PFSK-1 (cell line): Measurements from ENCODE around the gene ATL2.

Source experiments
- POLR2AphosphoS5 ChIP-seq: IDR thresholded peaks from 2 replicates; pipeline ENCODE4 v1.6.1; 2012; ENCODE audit warnings: low read depth, mild to moderate bottlenecking, control low read depth, low read length, moderate library complexity
- SIN3A ChIP-seq: IDR thresholded peaks from 2 replicates; pipeline ENCODE4 v1.6.1; 2012; ENCODE audit warnings: mild to moderate bottlenecking, low read length, moderate library complexity, borderline replicate concordance; ENCODE audit not compliant: insufficient read depth
- TAF1 ChIP-seq: IDR thresholded peaks from 2 replicates; pipeline ENCODE4 v1.6.1; 2012; ENCODE audit warnings: low read length, control low read depth, borderline replicate concordance; ENCODE audit not compliant: insufficient read depth
- TF ChIP-seq, protein P1 (sequence below), 2 experiments: IDR thresholded peaks; 2 replicates each; pipeline versions ENCODE4 v1.6.1 to v1.8.0; 2011 to 2012; ENCODE audit warnings: low read depth in 2 of 2, low read length in 2 of 2, control low read depth in 1 of 2, inconsistent platforms in 1 of 2, mild to moderate bottlenecking in 1 of 2, moderate library complexity in 1 of 2; ENCODE audit not compliant: insufficient read depth in 1 of 2

DNA sequence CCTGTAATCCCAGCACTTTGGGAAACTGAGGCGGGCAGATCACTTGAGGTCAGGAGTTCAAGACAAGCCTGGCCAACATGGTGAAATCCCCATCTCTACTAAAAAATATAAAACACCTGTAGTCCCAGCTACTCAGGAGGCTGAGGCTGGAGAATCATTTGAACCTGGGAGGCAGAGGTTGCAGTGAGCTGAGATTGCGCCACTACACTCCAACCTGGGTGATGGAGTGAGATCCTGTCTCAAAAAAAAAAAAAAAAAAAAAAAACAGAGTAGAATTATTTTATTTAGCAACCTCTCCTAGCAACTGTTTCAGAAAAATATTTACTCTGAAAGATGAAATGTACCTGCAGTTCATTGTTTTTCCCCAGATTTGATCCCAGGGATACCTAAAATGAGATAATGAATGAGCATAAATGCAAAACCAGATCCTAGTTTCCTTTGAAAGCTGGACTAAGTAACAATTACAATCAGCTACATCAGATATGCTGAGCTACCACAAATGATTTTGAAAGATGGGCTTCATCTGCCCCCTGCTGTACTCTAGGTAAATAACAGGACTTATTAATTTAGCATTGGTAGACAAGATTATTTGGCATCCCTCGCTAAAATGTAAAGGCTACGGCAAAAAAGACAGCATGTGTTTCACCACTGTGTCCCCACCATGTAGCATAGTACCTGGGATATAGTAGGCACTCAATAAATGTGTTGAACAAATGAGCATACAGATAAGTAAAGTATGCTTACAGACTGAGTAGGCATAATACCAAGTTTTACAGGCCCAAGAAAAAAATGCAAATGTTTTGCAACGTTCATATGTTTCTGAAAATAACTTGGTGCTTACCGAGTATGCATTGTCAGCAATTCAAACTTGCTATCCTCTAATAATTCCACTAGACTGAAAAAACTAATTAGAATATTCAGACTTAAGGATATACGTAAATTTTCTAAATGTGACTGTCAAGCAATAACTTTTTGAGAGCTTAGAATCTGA, 102.5 kb downstream of the ATL2 start:
- TF ChIP-seq, protein P1, sequence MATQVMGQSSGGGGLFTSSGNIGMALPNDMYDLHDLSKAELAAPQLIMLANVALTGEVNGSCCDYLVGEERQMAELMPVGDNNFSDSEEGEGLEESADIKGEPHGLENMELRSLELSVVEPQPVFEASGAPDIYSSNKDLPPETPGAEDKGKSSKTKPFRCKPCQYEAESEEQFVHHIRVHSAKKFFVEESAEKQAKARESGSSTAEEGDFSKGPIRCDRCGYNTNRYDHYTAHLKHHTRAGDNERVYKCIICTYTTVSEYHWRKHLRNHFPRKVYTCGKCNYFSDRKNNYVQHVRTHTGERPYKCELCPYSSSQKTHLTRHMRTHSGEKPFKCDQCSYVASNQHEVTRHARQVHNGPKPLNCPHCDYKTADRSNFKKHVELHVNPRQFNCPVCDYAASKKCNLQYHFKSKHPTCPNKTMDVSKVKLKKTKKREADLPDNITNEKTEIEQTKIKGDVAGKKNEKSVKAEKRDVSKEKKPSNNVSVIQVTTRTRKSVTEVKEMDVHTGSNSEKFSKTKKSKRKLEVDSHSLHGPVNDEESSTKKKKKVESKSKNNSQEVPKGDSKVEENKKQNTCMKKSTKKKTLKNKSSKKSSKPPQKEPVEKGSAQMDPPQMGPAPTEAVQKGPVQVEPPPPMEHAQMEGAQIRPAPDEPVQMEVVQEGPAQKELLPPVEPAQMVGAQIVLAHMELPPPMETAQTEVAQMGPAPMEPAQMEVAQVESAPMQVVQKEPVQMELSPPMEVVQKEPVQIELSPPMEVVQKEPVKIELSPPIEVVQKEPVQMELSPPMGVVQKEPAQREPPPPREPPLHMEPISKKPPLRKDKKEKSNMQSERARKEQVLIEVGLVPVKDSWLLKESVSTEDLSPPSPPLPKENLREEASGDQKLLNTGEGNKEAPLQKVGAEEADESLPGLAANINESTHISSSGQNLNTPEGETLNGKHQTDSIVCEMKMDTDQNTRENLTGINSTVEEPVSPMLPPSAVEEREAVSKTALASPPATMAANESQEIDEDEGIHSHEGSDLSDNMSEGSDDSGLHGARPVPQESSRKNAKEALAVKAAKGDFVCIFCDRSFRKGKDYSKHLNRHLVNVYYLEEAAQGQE (IDR thresholded peaks at IDR 0.05; ENCODE audit: insufficient read depth in 1 of 2, low read depth in 2 of 2, low read length in 2 of 2), result no peak
- TF ChIP-seq SIN3A (no peak), POLR2AphosphoS5 (no peak), TAF1 (no peak)
